IMR-90 (cell line): ENCODE results near the gene EPSTI1. TPM values are rescaled to one million over a fixed set of nuclear protein-coding genes. Genes with fewer than 3 reads are reported as not detected.

Experiments used
- ATAC-seq: fragments of 200-7000 bp; cut with Tn5 transposase; 2 replicates; pipeline ENCODE4 v1.9.1; 2020; ENCODE audit warnings: low read depth, mild to moderate bottlenecking, moderate library complexity
- BruUV-seq: library from RNA; stranded (reverse); fragments of 400-500 nt; replicated peaks from 2 replicates; lab custom pipeline; 2021; lab: Mats Ljungman, UMichigan
- CTCF ChIA-PET: fragments of 300-600 bp; formaldehyde crosslinking; extraction: SDS; loops from one replicate; lab custom pipeline; 2021; ENCODE audit warnings: antibody characterized with exemption; lab: Yijun Ruan, JAX
- POLR2A ChIA-PET: fragments of 300-600 bp; sonication (Branson Sonifier 250); formaldehyde crosslinking; loops from one replicate; lab custom pipeline; 2022; ENCODE audit warnings: antibody characterized with exemption; ENCODE audit not compliant: unreplicated experiment; lab: Charles Lee
- DNase-seq: peaks from one replicate; pipeline ENCODE4 v3.0.0; 2013
- H2AFZ ChIP-seq: replicated peaks from 2 replicates; pipeline ENCODE3; 2013; ENCODE audit warnings: low read length, mild to moderate bottlenecking; ENCODE audit not compliant: poor library complexity
- H2AK5ac ChIP-seq: 2 replicates; pipeline ENCODE4 v1.6.1; 2013; ENCODE audit warnings: low read depth, low read length, inconsistent platforms
- H2AK9ac ChIP-seq: replicated peaks from 2 replicates; pipeline ENCODE3; 2013; ENCODE audit warnings: mild to moderate bottlenecking, low read depth, low read length, moderate library complexity; ENCODE audit not compliant: poor library complexity
- H2BK120ac ChIP-seq: 2 replicates; pipeline ENCODE4 v1.6.1; 2013; ENCODE audit warnings: low read depth, low read length, inconsistent platforms
- H2BK15ac ChIP-seq: 3 replicates; pipeline ENCODE4 v1.6.1; 2013; ENCODE audit warnings: low read depth, low read length, inconsistent platforms
- H2BK20ac ChIP-seq: 2 replicates; pipeline ENCODE4 v1.6.1; 2013; ENCODE audit warnings: low read depth, mild to moderate bottlenecking, inconsistent platforms, low read length, moderate library complexity
- H2BK5ac ChIP-seq: 2 replicates; pipeline ENCODE4 v1.6.1; 2013; ENCODE audit warnings: mild to moderate bottlenecking, low read depth, low read length, inconsistent platforms; ENCODE audit not compliant: poor library complexity, severe bottlenecking
- H3K14ac ChIP-seq: replicated peaks from 2 replicates; pipeline ENCODE4 v1.6.1; 2013; ENCODE audit warnings: low read depth, low read length, inconsistent platforms
- H3K18ac ChIP-seq: 2 replicates; pipeline ENCODE4 v1.6.1; 2013; ENCODE audit warnings: low read depth, low read length, control low read depth
- H3K23ac ChIP-seq: 2 replicates; pipeline ENCODE4 v1.6.1; 2013; ENCODE audit warnings: low read depth, low read length, inconsistent platforms
- H3K27ac ChIP-seq: 2 replicates; pipeline ENCODE4 v1.5.1; 2013; ENCODE audit warnings: mild to moderate bottlenecking, control low read depth, low read length; ENCODE audit not compliant: insufficient read depth
- H3K27me3 ChIP-seq: 2 replicates; pipeline ENCODE4 v1.6.1; 2013; ENCODE audit warnings: low read length; ENCODE audit not compliant: control insufficient read depth, insufficient read depth
- H3K36me3 ChIP-seq: 2 replicates; pipeline ENCODE4 v1.6.1; 2013; ENCODE audit warnings: low read length, mixed read lengths; ENCODE audit not compliant: control insufficient read depth, insufficient read depth
- H3K4ac ChIP-seq: 2 replicates; pipeline ENCODE4 v1.6.1; 2013; ENCODE audit warnings: low read depth, low read length, inconsistent platforms
- H3K4me1 ChIP-seq: 2 replicates; pipeline ENCODE4 v1.6.1; 2013; ENCODE audit warnings: low read length, mixed read lengths; ENCODE audit not compliant: control insufficient read depth, insufficient read depth
- H3K4me2 ChIP-seq: 2 replicates; pipeline ENCODE4 v1.6.1; 2013; ENCODE audit warnings: low read depth, mild to moderate bottlenecking, control low read depth, low read length, moderate library complexity
- H3K4me3 ChIP-seq: 2 replicates; pipeline ENCODE4 v1.5.1; 2013; ENCODE audit warnings: low read depth, mild to moderate bottlenecking, control low read depth, low read length, moderate library complexity; ENCODE audit not compliant: insufficient read depth
- H3K56ac ChIP-seq: 2 replicates; pipeline ENCODE4 v1.6.1; 2013; ENCODE audit warnings: low read length, inconsistent platforms; ENCODE audit not compliant: insufficient read depth; ENCODE audit errors: extremely low read depth
- H3K79me1 ChIP-seq, 2 experiments: 2 replicates each; pipeline ENCODE4 v1.6.1; 2013; ENCODE audit warnings: low read length in 2 of 2, inconsistent platforms in 1 of 2, low read depth in 1 of 2
- H3K9ac ChIP-seq: 2 replicates; pipeline ENCODE4 v1.6.1; 2013; ENCODE audit warnings: low read depth, low read length, control low read depth
- H3K9me1 ChIP-seq: 2 replicates; pipeline ENCODE4 v1.6.1; 2013; ENCODE audit warnings: low read length, inconsistent platforms; ENCODE audit not compliant: insufficient read depth
- H3K9me3 ChIP-seq: 2 replicates; pipeline ENCODE4 v1.6.1; 2013; ENCODE audit warnings: low read length; ENCODE audit not compliant: control insufficient read depth, insufficient read depth
- H4K20me1 ChIP-seq: 2 replicates; pipeline ENCODE4 v1.6.1; 2013; ENCODE audit warnings: low read length, inconsistent platforms; ENCODE audit not compliant: insufficient read depth
- H4K5ac ChIP-seq: 2 replicates; pipeline ENCODE4 v1.6.1; 2013; ENCODE audit warnings: mild to moderate bottlenecking, low read depth, low read length, control low read depth
- H4K8ac ChIP-seq, 2 experiments: 2 replicates each; pipeline ENCODE4 v1.6.1; 2013; ENCODE audit warnings: low read depth in 2 of 2, low read length in 2 of 2, control low read depth in 1 of 2, inconsistent platforms in 1 of 2
- H4K91ac ChIP-seq: 2 replicates; pipeline ENCODE4 v1.6.1; 2013; ENCODE audit warnings: low read depth, low read length, inconsistent platforms; ENCODE audit not compliant: insufficient read depth
- BHLHE40 ChIP-seq: fragments of 150-350 bp; IDR thresholded peaks from 2 replicates; pipeline ENCODE4 v1.6.1; 2016; ENCODE audit warnings: mild to moderate bottlenecking, low read depth, low read length
- CEBPB ChIP-seq: IDR thresholded peaks from 2 replicates; pipeline ENCODE4 v1.6.1; 2012; ENCODE audit warnings: low read depth, low read length, improper control_type of control experiment
- CHD1 ChIP-seq: IDR thresholded peaks from 2 replicates; pipeline ENCODE4 v1.6.1; 2012; ENCODE audit warnings: low read depth, low read length, improper control_type of control experiment
- MAZ ChIP-seq: IDR thresholded peaks from 2 replicates; pipeline ENCODE4 v1.6.1; 2012; ENCODE audit warnings: low read depth, mild to moderate bottlenecking, low read length, improper control_type of control experiment, moderate library complexity, borderline replicate concordance
- MXI1 ChIP-seq: IDR thresholded peaks from 2 replicates; pipeline ENCODE4 v1.6.1; 2012; ENCODE audit warnings: low read depth, mild to moderate bottlenecking, low read length, moderate library complexity, borderline replicate concordance
- RFX5 ChIP-seq: IDR thresholded peaks from 2 replicates; pipeline ENCODE4 v1.8.0; 2012; ENCODE audit warnings: low read depth, mild to moderate bottlenecking, low read length, moderate library complexity
- whole genome bisulfite sequencing, 2 experiments: methylation state at CpG; one replicate each; pipeline versions ENCODE4 v1.1.5 to v1.1.7; 2013; ENCODE audit warnings: missing lambda C conversion rate in 2 of 2; ENCODE audit not compliant: insufficient read length in 1 of 2; ENCODE audit errors: extremely low coverage in 2 of 2; 5-methylcytosine and 5-hydroxymethylcytosine counted together
- dilution Hi-C: fragments of 300-500 bp; cut with HindIII; formaldehyde crosslinking; loops from one replicate; pipeline ENCODE4 v1.14.3; 2018; ENCODE audit warnings: low sequenced_read_pairs; ENCODE audit not compliant: unreplicated experiment
- in situ Hi-C: fragments of 300-500 bp; cut with MboI; formaldehyde crosslinking; loops from 3 replicates; pipeline ENCODE4 v1.14.3; 2019; ENCODE audit warnings: low sequenced_read_pairs, inconsistent platforms, mixed read lengths
- intact Hi-C: fragments of 100-400 bp; cut with micrococcal nuclease; formaldehyde crosslinking; loops from 2 replicates; pipeline ENCODE4 v1.10.0; 2022
- polyA plus RNA-seq, 3 experiments: library from polyadenylated mRNA; depleted of rRNA; stranded (reverse); fragments of >200 nt; gene quantifications; 2 replicates each; pipeline ENCODE4 v1.2.3, GENCODE V29; 2012; ENCODE audit warnings: low replicate concordance in 1 of 3
- total RNA-seq: library from RNA; depleted of rRNA; stranded (reverse); fragments of >200 nt; gene quantifications from 2 replicates; pipeline ENCODE4 v1.2.3, GENCODE V29; 2012

The EPSTI1 gene
- total and polyA plus RNA-seq, 2 of the 4 experiments (the other 2 are of a cell fraction) = 0.90 to 1.6 TPM

GRCh38 chr13:43022934-43023288, 30.9 kb upstream of the EPSTI1 start:
- ChIA-PET POLR2A (no interaction called here), CTCF (interaction anchor here (0.6 kb wide), 1 partner anchor 26 kb away, joined by 4 read pairs; no protein-coding TSS in a partner anchor)
- H3K27me3 ChIP-seq = no peaks in the 10 kb centered on the region
- H3K9me3 ChIP-seq = no peaks in the 10 kb centered on the region
- H2BK20ac ChIP-seq = peak overlapping the region; percentile 62
- H3K23ac ChIP-seq = peak overlapping the region; percentile 83
- DNase-seq (no peak), ATAC-seq (no peak)
- H3K4ac ChIP-seq = peak overlapping the region; percentile 91
- in situ Hi-C loops (no loop called here), dilution Hi-C loops (no loop called here), intact Hi-C loops (loop anchor here (1.0 to 10.0 kb wide), 3 partner anchors 31 to 428 kb away; no protein-coding TSS in a partner anchor)
- no peaks in the 10 kb centered on the region for H4K20me1 ChIP-seq
- H4K8ac ChIP-seq = peak overlapping the region; percentile 98 to 99
- peak overlapping the region; percentile 76 for H3K56ac ChIP-seq
- peak overlapping the region; percentile 92; the same call in 2 of the 3 replicates for H2BK15ac ChIP-seq
- H3K4me1 ChIP-seq = peaks cover 3% of the 10 kb centered on the region
- H3K79me1 ChIP-seq = peaks cover 11 to 44% of the 10 kb centered on the region in 2 experiments; a peak in 3 of 4 replicates
- no peaks in the 10 kb centered on the region for H3K9me1 ChIP-seq
- TF ChIP-seq RFX5 = no peak
- no peak for TF ChIP-seq CEBPB
- no peak for TF ChIP-seq MXI1
- no peak for TF ChIP-seq CHD1
- TF ChIP-seq BHLHE40 = no peak
- TF ChIP-seq MAZ = no peak
- H3K18ac ChIP-seq = peak overlapping the region; percentile 82
- H3K36me3 ChIP-seq = no peaks in the 10 kb centered on the region
- peak overlapping the region; percentile 59 for H2AK5ac ChIP-seq
- H3K27ac ChIP-seq = peak overlapping the region; percentile 95
- H2BK120ac ChIP-seq = peak overlapping the region; percentile 86
- H2BK5ac ChIP-seq = peak overlapping the region; percentile 84
- peak overlapping the region; percentile 59 for H3K4me3 ChIP-seq
- peak overlapping the region; percentile 81 for H3K9ac ChIP-seq
- no TSS peak for BruUV-seq
- peak overlapping the region; percentile 95 for H4K91ac ChIP-seq
- no CpG with 5 or more reads among the region's 12 CpGs for WGBS, 2 experiments
- H2AFZ ChIP-seq = peak overlapping the region; percentile 96
- H3K14ac ChIP-seq = peak overlapping the region; percentile 87
- peak overlapping the region; percentile 95 for H4K5ac ChIP-seq
- peak overlapping the region; percentile 84 for H2AK9ac ChIP-seq
- H3K4me2 ChIP-seq = peak overlapping the region; percentile 78
